Measurements from ENCODE around the gene FRMD4B. TPM values are rescaled to one million over a fixed set of nuclear protein-coding genes. Genes with fewer than 3 reads are reported as not detected.

FRMD4B gene
- polyA plus RNA-seq, 2 of the 4 experiments (the other 2 are of a cell fraction), result 0.92 to 5.9 TPM

DNA sequence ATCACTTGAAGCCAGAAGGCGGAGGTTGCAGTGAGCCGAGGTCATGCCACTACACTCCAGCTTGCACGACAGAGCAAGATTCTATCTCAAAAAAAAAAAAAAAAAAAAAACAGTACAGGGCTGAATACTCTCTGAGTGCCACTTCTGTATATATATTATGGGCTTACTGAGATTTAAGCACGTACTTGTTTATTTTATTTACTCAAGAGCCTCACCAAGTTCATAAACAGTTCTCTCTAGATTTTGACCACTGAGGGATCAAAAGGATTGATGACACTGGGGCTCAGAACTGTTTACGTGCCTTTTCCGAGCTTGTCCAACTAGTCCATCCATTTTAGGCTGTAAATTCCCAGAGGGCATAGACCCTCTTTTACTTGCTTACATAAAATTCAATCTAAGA, 81.5 kb downstream of the FRMD4B start:
- Histone ChIP-seq H3K4me1 (peaks cover 4% of the 10 kb centered on the region; the same call in 1 of the 3 replicates), H3K4me3 (no peak overlapping the region), H3K9me3 (no peaks in the 10 kb centered on the region), H3K27ac (no peak overlapping the region), H3K4me2 (no peak overlapping the region)
- WGBS (ENCODE audit: missing lambda C conversion rate), result 88% methylated on average over 5 of the region's 6 CpGs
- POLR2A ChIA-PET, result no interaction called here
- ATAC-seq, result no peak
- DNase-seq (ENCODE audit: low read depth in 1 of 2, low spot score in 1 of 2), result no peak
- TF ChIP-seq CEBPB (IDR thresholded peaks at IDR 0.05) (no peak), ZC3H11A (IDR thresholded peaks at IDR 0.05) (no peak), POLR2A (IDR thresholded peaks at IDR 0.05; ENCODE audit: low read length) (no peak), HOXB5 (CRISPR knock-in tag; IDR thresholded peaks at IDR 0.05) (no peak), ZNF302 (CRISPR knock-in tag; IDR thresholded peaks at IDR 0.05) (no peak), KDM5A (IDR thresholded peaks at IDR 0.05) (no peak), TFCP2L1 (CRISPR knock-in tag; IDR thresholded peaks at IDR 0.05) (no peak), POLR2AphosphoS2 (conservative IDR thresholded peaks at IDR 0.05; ENCODE audit: low read length) (no peak)
- TF ChIP-seq, protein P1, sequence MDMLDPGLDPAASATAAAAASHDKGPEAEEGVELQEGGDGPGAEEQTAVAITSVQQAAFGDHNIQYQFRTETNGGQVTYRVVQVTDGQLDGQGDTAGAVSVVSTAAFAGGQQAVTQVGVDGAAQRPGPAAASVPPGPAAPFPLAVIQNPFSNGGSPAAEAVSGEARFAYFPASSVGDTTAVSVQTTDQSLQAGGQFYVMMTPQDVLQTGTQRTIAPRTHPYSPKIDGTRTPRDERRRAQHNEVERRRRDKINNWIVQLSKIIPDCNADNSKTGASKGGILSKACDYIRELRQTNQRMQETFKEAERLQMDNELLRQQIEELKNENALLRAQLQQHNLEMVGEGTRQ (IDR thresholded peaks at IDR 0.05), result no peak
- TF ChIP-seq, protein P2, sequence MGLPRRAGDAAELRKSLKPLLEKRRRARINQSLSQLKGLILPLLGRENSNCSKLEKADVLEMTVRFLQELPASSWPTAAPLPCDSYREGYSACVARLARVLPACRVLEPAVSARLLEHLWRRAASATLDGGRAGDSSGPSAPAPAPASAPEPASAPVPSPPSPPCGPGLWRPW (IDR thresholded peaks at IDR 0.05), result no peak
- CTCF ChIA-PET, result interaction anchor here (0.7 to 10.6 kb wide), 3 partner anchors 35 to 184 kb away, joined by 4 to 283 read pairs (median 49); partner anchors contain the start of gene LMOD3
- FAIRE-seq, result no peak

DNA sequence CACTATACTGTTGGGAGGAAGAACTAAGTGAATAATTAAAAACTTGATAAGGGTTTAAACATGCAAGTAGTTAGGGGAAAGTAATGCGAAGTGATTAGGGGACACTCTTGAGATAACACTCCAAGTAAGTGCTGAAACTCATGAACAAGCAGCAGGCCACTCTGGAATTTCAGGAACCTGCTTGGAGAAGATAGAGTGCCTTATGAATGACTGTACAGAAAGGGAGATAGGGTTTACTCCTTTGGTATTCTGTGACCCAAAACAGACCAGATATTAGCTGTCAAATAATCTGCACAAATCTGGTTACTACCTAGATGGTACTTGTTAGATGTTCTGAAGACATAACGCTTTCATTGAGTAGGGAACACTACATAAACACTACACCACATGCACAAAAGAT, 85.6 kb downstream of the FRMD4B start:
- DNase-seq (ENCODE audit: low read depth in 1 of 2, low spot score in 1 of 2), result no peak
- Histone ChIP-seq H3K9me3 (no peaks in the 10 kb centered on the region), H3K4me1 (peaks cover 8% of the 10 kb centered on the region; the same call in 1 of the 3 replicates), H3K4me3 (no peak overlapping the region), H3K27ac (no peak overlapping the region), H3K4me2 (no peak overlapping the region)
- TF ChIP-seq JUN (IDR thresholded peaks at IDR 0.05) (no peak), GATA3 (IDR thresholded peaks at IDR 0.05; ENCODE audit: borderline replicate concordance) (no peak), BHLHE40 (IDR thresholded peaks at IDR 0.05; ENCODE audit: low read depth, low read length) (no peak), TP53 (CRISPR knock-in tag; IDR thresholded peaks at IDR 0.05) (no peak), RCOR1 (IDR thresholded peaks at IDR 0.05; ENCODE audit: low read depth, low read length) (no peak), HOXB5 (CRISPR knock-in tag; IDR thresholded peaks at IDR 0.05) (no peak), ZNF302 (CRISPR knock-in tag; IDR thresholded peaks at IDR 0.05) (no peak), POLR2AphosphoS2 (conservative IDR thresholded peaks at IDR 0.05; ENCODE audit: low read length) (no peak), NFE2L2 (conservative IDR thresholded peaks at IDR 0.05; ENCODE audit: low read length) (no peak), ZSCAN20 (CRISPR knock-in tag; IDR thresholded peaks at IDR 0.05) (no peak)
- TF ChIP-seq, protein P2 (IDR thresholded peaks at IDR 0.05), result no peak
- TF ChIP-seq, protein P1 (IDR thresholded peaks at IDR 0.05), result no peak
- TF ChIP-seq, protein P3, sequence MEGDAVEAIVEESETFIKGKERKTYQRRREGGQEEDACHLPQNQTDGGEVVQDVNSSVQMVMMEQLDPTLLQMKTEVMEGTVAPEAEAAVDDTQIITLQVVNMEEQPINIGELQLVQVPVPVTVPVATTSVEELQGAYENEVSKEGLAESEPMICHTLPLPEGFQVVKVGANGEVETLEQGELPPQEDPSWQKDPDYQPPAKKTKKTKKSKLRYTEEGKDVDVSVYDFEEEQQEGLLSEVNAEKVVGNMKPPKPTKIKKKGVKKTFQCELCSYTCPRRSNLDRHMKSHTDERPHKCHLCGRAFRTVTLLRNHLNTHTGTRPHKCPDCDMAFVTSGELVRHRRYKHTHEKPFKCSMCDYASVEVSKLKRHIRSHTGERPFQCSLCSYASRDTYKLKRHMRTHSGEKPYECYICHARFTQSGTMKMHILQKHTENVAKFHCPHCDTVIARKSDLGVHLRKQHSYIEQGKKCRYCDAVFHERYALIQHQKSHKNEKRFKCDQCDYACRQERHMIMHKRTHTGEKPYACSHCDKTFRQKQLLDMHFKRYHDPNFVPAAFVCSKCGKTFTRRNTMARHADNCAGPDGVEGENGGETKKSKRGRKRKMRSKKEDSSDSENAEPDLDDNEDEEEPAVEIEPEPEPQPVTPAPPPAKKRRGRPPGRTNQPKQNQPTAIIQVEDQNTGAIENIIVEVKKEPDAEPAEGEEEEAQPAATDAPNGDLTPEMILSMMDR (IDR thresholded peaks at IDR 0.05), result no peak
- TF ChIP-seq, protein P4, sequence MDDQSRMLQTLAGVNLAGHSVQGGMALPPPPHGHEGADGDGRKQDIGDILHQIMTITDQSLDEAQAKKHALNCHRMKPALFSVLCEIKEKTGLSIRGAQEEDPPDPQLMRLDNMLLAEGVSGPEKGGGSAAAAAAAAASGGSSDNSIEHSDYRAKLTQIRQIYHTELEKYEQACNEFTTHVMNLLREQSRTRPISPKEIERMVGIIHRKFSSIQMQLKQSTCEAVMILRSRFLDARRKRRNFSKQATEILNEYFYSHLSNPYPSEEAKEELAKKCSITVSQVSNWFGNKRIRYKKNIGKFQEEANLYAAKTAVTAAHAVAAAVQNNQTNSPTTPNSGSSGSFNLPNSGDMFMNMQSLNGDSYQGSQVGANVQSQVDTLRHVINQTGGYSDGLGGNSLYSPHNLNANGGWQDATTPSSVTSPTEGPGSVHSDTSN (IDR thresholded peaks at IDR 0.05), result no peak
- CTCF ChIA-PET, result interaction anchor here (1.3 to 4.3 kb wide), 3 partner anchors 10 to 138 kb away, joined by 4 to 19 read pairs (median 4); no protein-coding TSS in a partner anchor
- WGBS (ENCODE audit: missing lambda C conversion rate), result 85% methylated on average over 2 of the region's 2 CpGs
- ATAC-seq, result no peak
- no peak for FAIRE-seq
- POLR2A ChIA-PET, result no interaction called here

All from A549 (cell line).